ENCODE results near the gene DNAL1. TPM values are rescaled to one million over a fixed set of nuclear protein-coding genes. Genes with fewer than 3 reads are reported as not detected.

Gene DNAL1
- total and polyA plus RNA-seq, 2 of the 13 experiments (the other 11 are each of a cell fraction or from before 2014, with no cell fraction given) = 1.4 to 13.3 TPM

- no peaks in the 10 kb centered on the region for H3K36me3 ChIP-seq (replicated peaks in 1 of 2; ENCODE audit: control insufficient read depth in 1 of 2, insufficient read depth in 2 of 2, low read length in 2 of 2)
- ChIA-PET CTCF (ENCODE audit: low intra/inter-chr PET ratio, low total read pairs) (no interaction called here), POLR2A (no interaction called here)
- H3K79me2 ChIP-seq (ENCODE audit: insufficient read depth, low read length) = no peaks in the 10 kb centered on the region
- H3K4me2 ChIP-seq (ENCODE audit: low read depth, low read length) = no peak overlapping the region
- TF ChIP-seq FOXO4 (CRISPR knock-in tag; conservative IDR thresholded peaks at IDR 0.05) (no peak), ZNF501 (CRISPR knock-in tag; IDR thresholded peaks at IDR 0.05) (no peak), ZNF121 (CRISPR knock-in tag; IDR thresholded peaks at IDR 0.05) (peak; percentile 63), ZNF143 (CRISPR knock-in tag; IDR thresholded peaks at IDR 0.05) (no peak), ZNF740 (CRISPR knock-in tag; IDR thresholded peaks at IDR 0.05) (no peak), ZBTB40 (IDR thresholded peaks at IDR 0.05) (no peak), ZBTB40 (CRISPR knock-in tag; IDR thresholded peaks at IDR 0.05) (no peak), NFYB (CRISPR knock-in tag; IDR thresholded peaks at IDR 0.05) (no peak)
- DNase-seq (ENCODE audit: low spot score) (no peak), FAIRE-seq (no peak), ATAC-seq (no peak)
- H3K9ac ChIP-seq (ENCODE audit: insufficient read depth, low read depth, low read length) = no peak overlapping the region
- H4K20me1 ChIP-seq (ENCODE audit: insufficient read depth, low read length) = no peaks in the 10 kb centered on the region
- H3K9me3 ChIP-seq (ENCODE audit: low read length) = no peaks in the 10 kb centered on the region
- in situ Hi-C loops (cut with HindIII; ENCODE audit: extremely low pct_ligation_motif_present, low pct_unique_long_range_greater_than_20kb) = no loop called here
- 74% methylated on average over 5 of the region's 5 CpGs for WGBS (ENCODE audit: low lambda C conversion rate)
- no peak overlapping the region for H3K4me3 ChIP-seq (replicated peaks in 1 of 3; ENCODE audit: insufficient read depth in 1 of 3, low read depth in 2 of 3, low read length in 3 of 3)
- peaks cover 46% of the 10 kb centered on the region for H3K4me1 ChIP-seq (ENCODE audit: insufficient read depth, low read length)
- H3K27ac ChIP-seq (ENCODE audit: extremely low read length, insufficient read depth, low read length) = no peak overlapping the region
- no peaks in the 10 kb centered on the region for H3K27me3 ChIP-seq (ENCODE audit: control insufficient read depth in 1 of 2, insufficient read depth in 2 of 2, low read length in 2 of 2)
- no TSS peak for BruUV-seq (replicated peaks)
- no peak overlapping the region for H2AFZ ChIP-seq (ENCODE audit: low read length)
- intact Hi-C loops (cut with micrococcal nuclease; ENCODE audit: unreplicated experiment) = no loop called here
Measured at GRCh38 chr14:73640796-73641365, 3.9 kb upstream of the DNAL1 start.

Measured in HepG2 (cell line).